Ishikawa (cell line): ENCODE measurements around the gene SSR4.
A peak's percentile ranks its signal among the peaks of the same experiment; 100 is the strongest.

Experiments
- CEBPB ChIP-seq: IDR thresholded peaks from 2 replicates; pipeline ENCODE4 v1.6.1; 2012
- CREB1 ChIP-seq: IDR thresholded peaks from 2 replicates; pipeline ENCODE4 v1.6.1; 2012; ENCODE audit warnings: low read depth
- EGR1 ChIP-seq: IDR thresholded peaks from 2 replicates; pipeline ENCODE4 v1.6.1; 2012
- EP300 ChIP-seq: IDR thresholded peaks from 2 replicates; pipeline ENCODE4 v1.6.1; 2012; ENCODE audit warnings: borderline replicate concordance
- FOXM1 ChIP-seq: IDR thresholded peaks from 2 replicates; pipeline ENCODE4 v1.6.1; 2012; ENCODE audit warnings: low read depth, borderline replicate concordance
- MAX ChIP-seq: IDR thresholded peaks from 2 replicates; pipeline ENCODE4 v1.6.1; 2012
- NFIC ChIP-seq: IDR thresholded peaks from 2 replicates; pipeline ENCODE4 v1.6.1; 2012
- RAD21 ChIP-seq: IDR thresholded peaks from 2 replicates; pipeline ENCODE4 v1.6.1; 2012; ENCODE audit warnings: low read depth
- REST ChIP-seq: IDR thresholded peaks from 2 replicates; pipeline ENCODE4 v1.6.1; 2012; ENCODE audit warnings: low read depth, mild to moderate bottlenecking
- TAF1 ChIP-seq: IDR thresholded peaks from 2 replicates; pipeline ENCODE4 v1.6.1; 2012; ENCODE audit warnings: low read depth, mild to moderate bottlenecking
- TCF12 ChIP-seq: IDR thresholded peaks from 2 replicates; pipeline ENCODE4 v1.6.1; 2012; ENCODE audit warnings: low read depth
- TEAD4 ChIP-seq: IDR thresholded peaks from 2 replicates; pipeline ENCODE4 v1.6.1; 2012
- USF1 ChIP-seq: IDR thresholded peaks from 2 replicates; pipeline ENCODE4 v1.6.1; 2012
- YY1 ChIP-seq: IDR thresholded peaks from 2 replicates; pipeline ENCODE4 v1.6.1; 2012; ENCODE audit warnings: low read depth
- ZBTB7A ChIP-seq: IDR thresholded peaks from 2 replicates; pipeline ENCODE4 v1.6.1; 2012; ENCODE audit warnings: low read depth

The SSR4 gene

GRCh38 chrX:153774576-153775292, 19.7 kb upstream of the SSR4 start:
- no peak for TF ChIP-seq ZBTB7A
- no peak for TF ChIP-seq TAF1
- no peak for TF ChIP-seq REST
- TF ChIP-seq EGR1: no peak
- TF ChIP-seq TEAD4: no peak
- TF ChIP-seq RAD21: no peak
- TF ChIP-seq CEBPB: no peak
- no peak for TF ChIP-seq NFIC
- TF ChIP-seq EP300: no peak
- TF ChIP-seq CREB1: no peak
- no peak for TF ChIP-seq MAX
- TF ChIP-seq TCF12: no peak

GRCh38 chrX:153775293-153776119, 19.0 kb upstream of the SSR4 start:
- no peak for TF ChIP-seq CEBPB
- no peak for TF ChIP-seq TEAD4

DNA sequence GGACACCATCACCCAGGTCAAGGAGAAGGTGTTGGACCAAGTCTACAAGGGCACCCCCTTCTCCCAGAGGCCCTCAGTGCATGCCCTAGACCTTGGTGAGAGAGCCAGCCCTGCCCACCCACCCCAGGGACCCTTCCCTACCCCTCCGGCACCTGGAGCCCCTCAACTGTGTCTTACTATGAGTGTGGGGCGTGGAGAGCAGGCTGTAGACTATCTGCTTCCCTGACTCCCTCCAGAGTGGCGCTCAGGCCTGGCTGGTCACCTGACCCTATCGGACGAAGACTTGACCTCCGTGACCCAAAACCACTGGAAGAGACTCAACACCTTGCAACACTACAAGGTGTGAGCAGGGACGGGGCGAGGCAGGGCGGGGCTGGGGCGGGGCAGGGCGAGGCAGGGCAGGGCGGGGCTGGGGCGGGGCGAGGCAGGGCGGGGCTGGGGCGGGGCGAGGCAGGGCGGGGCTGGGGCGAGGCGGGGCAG, 18.3 kb upstream of the SSR4 start:
- TF ChIP-seq USF1 (peak; percentile 44; the same call in 1 of the 2 replicates), TEAD4 (no peak)

DNA sequence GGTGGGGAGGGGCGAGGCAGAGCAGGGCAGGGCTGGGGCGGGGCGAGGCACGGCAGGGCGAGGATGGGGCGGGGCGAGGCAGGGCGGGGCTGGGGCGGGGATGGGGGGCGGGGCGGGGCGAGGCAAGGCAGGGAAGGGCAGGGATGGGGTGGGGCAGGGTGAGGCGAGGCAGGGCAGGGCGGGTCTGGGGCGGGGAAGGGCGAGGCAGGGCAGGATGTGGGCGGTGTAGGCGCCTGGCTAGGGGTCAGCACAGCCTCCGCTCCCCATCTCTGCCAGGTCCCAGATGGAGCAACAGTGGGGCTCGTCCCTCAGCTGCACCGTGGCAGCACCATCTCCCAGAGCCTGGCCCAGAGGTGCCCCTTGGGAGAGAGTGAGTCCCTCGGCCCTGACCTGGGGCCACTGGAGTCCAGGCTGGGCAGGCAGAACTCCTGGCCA, 17.8 kb upstream of the SSR4 start:
- TF ChIP-seq TCF12: no peak

DNA sequence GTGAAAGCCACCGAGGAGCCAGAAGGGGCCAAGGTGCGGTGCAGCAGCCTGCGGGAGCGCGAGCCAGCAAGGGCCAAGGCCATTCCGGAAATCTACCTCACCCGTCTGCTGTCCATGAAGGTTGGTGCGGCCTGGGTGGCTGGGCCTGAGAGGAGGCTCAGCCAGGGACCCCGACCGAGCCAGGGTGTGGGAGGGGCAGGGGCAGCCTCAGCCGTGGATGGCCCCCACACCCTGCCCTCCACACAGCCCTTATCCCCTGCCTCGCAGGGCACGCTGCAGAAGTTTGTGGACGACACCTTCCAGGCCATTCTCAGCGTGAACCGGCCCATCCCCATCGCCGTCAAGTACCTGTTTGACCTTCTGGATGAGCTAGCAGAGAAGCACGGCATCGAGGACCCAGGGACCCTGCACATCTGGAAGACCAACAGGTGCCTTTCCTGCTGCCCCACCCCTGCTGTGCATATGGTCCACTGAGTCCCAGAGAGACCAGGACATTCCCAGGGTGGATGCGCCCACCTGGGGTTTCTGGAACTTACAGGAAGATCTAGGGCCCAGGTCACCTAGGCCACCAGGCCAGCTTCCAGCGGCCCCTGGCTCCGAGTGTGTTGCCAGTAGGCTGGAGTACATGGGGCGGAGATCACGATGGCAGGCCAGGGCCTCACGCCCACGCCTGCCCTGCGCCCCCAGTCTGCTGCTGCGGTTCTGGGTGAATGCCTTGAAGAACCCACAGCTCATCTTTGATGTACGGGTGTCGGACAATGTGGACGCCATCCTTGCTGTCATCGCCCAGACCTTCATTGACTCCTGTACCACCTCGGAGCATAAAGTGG, 17.0 kb upstream of the SSR4 start:
- TF ChIP-seq MAX (no peak), TCF12 (no peak), YY1 (no peak), EGR1 (no peak), ZBTB7A (no peak), USF1 (no peak), RAD21 (no peak), FOXM1 (no peak), EP300 (no peak), TEAD4 (no peak), REST (no peak), NFIC (no peak)

DNA sequence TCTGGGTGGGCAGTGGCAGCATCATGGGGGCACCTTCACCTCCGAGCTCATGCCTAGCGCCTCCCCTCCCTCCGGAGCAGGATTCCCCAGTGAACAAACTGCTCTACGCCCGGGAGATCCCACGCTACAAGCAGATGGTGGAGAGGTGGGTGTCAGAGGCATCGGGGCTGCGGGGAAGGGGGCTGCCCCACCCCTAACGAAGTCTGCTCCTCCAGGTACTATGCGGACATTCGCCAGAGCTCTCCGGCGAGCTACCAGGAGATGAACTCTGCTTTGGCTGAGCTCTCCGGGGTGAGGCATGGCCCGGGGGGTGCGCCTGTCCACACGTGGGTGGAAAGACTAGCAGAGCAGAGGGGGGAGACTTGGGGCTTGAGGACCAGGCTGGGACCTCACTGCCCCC, 16.3 kb upstream of the SSR4 start:
- TF ChIP-seq USF1: no peak
- TF ChIP-seq TCF12: no peak
- no peak for TF ChIP-seq YY1
- no peak for TF ChIP-seq RAD21
- TF ChIP-seq ZBTB7A: no peak
- no peak for TF ChIP-seq CEBPB
- no peak for TF ChIP-seq MAX
- no peak for TF ChIP-seq EGR1
- no peak for TF ChIP-seq TAF1
- TF ChIP-seq TEAD4: no peak
- no peak for TF ChIP-seq REST
- no peak for TF ChIP-seq NFIC
- no peak for TF ChIP-seq FOXM1
- no peak for TF ChIP-seq CREB1
- TF ChIP-seq EP300: no peak
